CD4-positive, alpha-beta T cell (primary cell): Measurements from ENCODE around the gene JARID2. TPM values are rescaled to one million over a fixed set of nuclear protein-coding genes. Genes with fewer than 3 reads are reported as not detected.
A peak's percentile ranks its signal among the peaks of the same experiment; 100 is the strongest.

Experiments
- ATAC-seq: fragments of 200-7000 bp; cut with Tn5 transposase; one replicate; pipeline ENCODE4 v1.10.0; 2022; ENCODE audit warnings: mild to moderate bottlenecking; ENCODE audit not compliant: poor library complexity
- CTCF ChIA-PET: fragments of 350-600 bp; sonication (Branson Sonifier 250); formaldehyde crosslinking; loops from one replicate; lab custom pipeline; 2021; ENCODE audit warnings: antibody characterized with exemption, inconsistent platforms; lab: Charles Lee
- POLR2A ChIA-PET: fragments of 350-600 bp; sonication (Branson Sonifier 250); formaldehyde crosslinking; loops from one replicate; lab custom pipeline; 2021; ENCODE audit warnings: antibody characterized with exemption, inconsistent platforms; lab: Charles Lee
- DNase-seq, 14 experiments: peaks; one replicate each; pipeline ENCODE4 v3.0.0-alpha.2; 2013 to 2020; ENCODE audit warnings: mixed read lengths in 2 of 14
- H3K27ac ChIP-seq, 2 donors: one replicate each; pipeline versions ENCODE4 v1.5.1 to v1.7.0; 2013; ENCODE audit warnings: low read length in 2 of 2, low read depth in 1 of 2, mild to moderate bottlenecking in 1 of 2
- H3K27me3 ChIP-seq, 2 experiments: 1 replicate in 1 of 2; 2 replicates in 1 of 2; pipeline versions ENCODE4 v1.6.1 to v1.7.0; 2013; ENCODE audit warnings: low read length in 2 of 2, control low read depth in 1 of 2, mild to moderate bottlenecking in 1 of 2, moderate library complexity in 1 of 2; ENCODE audit not compliant: insufficient read depth in 2 of 2, control insufficient read depth in 1 of 2
- H3K36me3 ChIP-seq: one replicate; pipeline ENCODE4 v1.6.1; 2013; ENCODE audit warnings: low read length, control low read depth; ENCODE audit not compliant: insufficient read depth
- H3K4me1 ChIP-seq: one replicate; pipeline ENCODE4 v1.6.1; 2013; ENCODE audit warnings: low read length, control low read depth; ENCODE audit not compliant: insufficient read depth
- H3K4me3 ChIP-seq: one replicate; pipeline ENCODE4 v1.5.1; 2013; ENCODE audit warnings: mild to moderate bottlenecking, low read length, moderate library complexity
- H3K9me3 ChIP-seq, 2 experiments: 1 replicate in 1 of 2; 2 replicates in 1 of 2; pipeline versions ENCODE4 v1.6.1 to v1.7.0; 2013; ENCODE audit warnings: low read length in 2 of 2, mild to moderate bottlenecking in 2 of 2, control low read depth in 1 of 2, moderate library complexity in 1 of 2; ENCODE audit not compliant: control insufficient read depth in 1 of 2, insufficient read depth in 1 of 2
- H3K27ac Mint-ChIP-seq: one replicate; pipeline ENCODE4 v1.8.0; 2020; ENCODE audit warnings: mixed read lengths
- H3K27me3 Mint-ChIP-seq: one replicate; pipeline ENCODE4 v1.8.0; 2021; ENCODE audit warnings: mixed read lengths
- H3K36me3 Mint-ChIP-seq: one replicate; pipeline ENCODE4 v1.8.0; 2021; ENCODE audit warnings: low read depth, mixed read lengths
- H3K4me1 Mint-ChIP-seq: one replicate; pipeline ENCODE4 v1.8.0; 2021; ENCODE audit warnings: low read depth, mixed read lengths
- H3K4me3 Mint-ChIP-seq: one replicate; pipeline ENCODE4 v1.8.0; 2020; ENCODE audit warnings: mild to moderate bottlenecking, mixed read lengths
- H3K9me3 Mint-ChIP-seq: one replicate; pipeline ENCODE4 v1.8.0; 2020; ENCODE audit warnings: mixed read lengths
- CTCF ChIP-seq: fragments of 200-600 bp; IDR thresholded peaks from one replicate; pipeline ENCODE4 v1.8.0; 2022; ENCODE audit warnings: antibody characterized with exemption, mild to moderate bottlenecking
- intact Hi-C, 2 experiments: fragments of 100-400 bp; cut with DNase I in 1 of 2; cut with micrococcal nuclease in 1 of 2; formaldehyde crosslinking; loops; one replicate each; pipeline versions ENCODE4 v1.15.1 to v1.9.0; 2023 to 2025; cut with DNase I, micrococcal nuclease
- total RNA-seq, 174 experiments: library from RNA in 2 of 174; stranded (reverse) in 2 of 174; gene quantifications; one replicate each; pipeline ENCODE4 v1.2.3 and lab custom pipeline; 2021 to 2026

JARID2 gene
- total RNA-seq, 2 experiments from 2014 or later, result 32.0 to 33.0 TPM

- no peaks in the 10 kb centered on the region for H3K4me1 Mint-ChIP-seq
- Histone ChIP-seq H3K27me3 (no peaks in the 10 kb centered on the region), H3K4me1 (no peaks in the 10 kb centered on the region), H3K27ac (no peak overlapping the region), H3K9me3 (no peaks in the 10 kb centered on the region), H3K4me3 (no peak overlapping the region), H3K36me3 (peaks cover 94% of the 10 kb centered on the region)
- no peaks in the 10 kb centered on the region for H3K9me3 Mint-ChIP-seq
- no peak for TF ChIP-seq CTCF
- ATAC-seq (no peak), DNase-seq (no peak)
- intact Hi-C loops, result no loop called here
- peaks cover 88% of the 10 kb centered on the region for H3K36me3 Mint-ChIP-seq
- CTCF ChIA-PET, result no interaction called here
- H3K27me3 Mint-ChIP-seq, result no peaks in the 10 kb centered on the region
- peak overlapping the region; percentile 20 for H3K27ac Mint-ChIP-seq
- POLR2A ChIA-PET, result no interaction called here
- H3K4me3 Mint-ChIP-seq, result no peak overlapping the region
These were observed 263.6 kb downstream of the JARID2 start for GRCh38 chr6:15509335-15509933.

GRCh38 chr6:15510121-15510520 is 264.3 kb downstream of the JARID2 start:
- TF ChIP-seq CTCF, result no peak
- ChIA-PET POLR2A (no interaction called here), CTCF (no interaction called here)
- no peaks in the 10 kb centered on the region for H3K27me3 Mint-ChIP-seq
- H3K4me3 Mint-ChIP-seq, result no peak overlapping the region
- Histone ChIP-seq H3K27me3 (no peaks in the 10 kb centered on the region), H3K36me3 (peaks cover 93% of the 10 kb centered on the region), H3K27ac (no peak overlapping the region), H3K9me3 (no peaks in the 10 kb centered on the region), H3K4me1 (no peaks in the 10 kb centered on the region), H3K4me3 (no peak overlapping the region)
- H3K9me3 Mint-ChIP-seq, result no peaks in the 10 kb centered on the region
- peak overlapping the region; percentile 20 for H3K27ac Mint-ChIP-seq
- intact Hi-C loops, result loop anchor here in 1 of 2 experiments (5.0 kb wide), 1 partner anchor 112 kb away; no protein-coding TSS in a partner anchor
- no peaks in the 10 kb centered on the region for H3K4me1 Mint-ChIP-seq
- H3K36me3 Mint-ChIP-seq, result peaks cover 88% of the 10 kb centered on the region
- no peak for DNase-seq
- no peak for ATAC-seq

- Mint-ChIP-seq H3K36me3 (peaks cover 89% of the 10 kb centered on the region), H3K4me1 (no peaks in the 10 kb centered on the region)
These were observed 264.8 kb downstream of the JARID2 start for GRCh38 chr6:15510536-15511247.

More at GRCh38 chr6:15510536-15511247, 264.8 kb downstream of the JARID2 start:
- intact Hi-C loops, result loop anchor here in 1 of 2 experiments (5.0 kb wide), 1 partner anchor 112 kb away; no protein-coding TSS in a partner anchor
- DNase-seq, result no peak
- no peak overlapping the region for H3K4me3 ChIP-seq
- H3K4me1 ChIP-seq, result no peaks in the 10 kb centered on the region
- Mint-ChIP-seq H3K9me3 (no peaks in the 10 kb centered on the region), H3K27me3 (no peaks in the 10 kb centered on the region), H3K4me3 (no peak overlapping the region), H3K27ac (peak overlapping the region; percentile 20)
- ChIA-PET POLR2A (no interaction called here), CTCF (no interaction called here)
- H3K27me3 ChIP-seq, result no peaks in the 10 kb centered on the region
- no peaks in the 10 kb centered on the region for H3K9me3 ChIP-seq
- ATAC-seq, result no peak
- peaks cover 88% of the 10 kb centered on the region for H3K36me3 ChIP-seq
- no peak overlapping the region for H3K27ac ChIP-seq
- TF ChIP-seq CTCF, result no peak
